ENCODE results near the gene CPNE5. TPM values are rescaled to one million over a fixed set of nuclear protein-coding genes. Genes with fewer than 3 reads are reported as not detected.

CPNE5 gene
- total and polyA plus RNA-seq, 9 of the 15 experiments (the other 6 are each of a cell fraction or from before 2014, with no cell fraction given), result 0.14 to 1.0 (median 0.46) TPM; not detected in 2

- peak; percentile 82 for TF ChIP-seq ARID1B (IDR thresholded peaks at IDR 0.05)
- no peak for TF ChIP-seq GATAD2A (IDR thresholded peaks at IDR 0.05)
- TF ChIP-seq STAT5B (CRISPR knock-in tag; IDR thresholded peaks at IDR 0.05), result no peak
- no peak; the same call in 1 of the 2 replicates for TF ChIP-seq DEAF1 (CRISPR knock-in tag; IDR thresholded peaks at IDR 0.05)
- TF ChIP-seq ZNF668 (CRISPR knock-in tag; IDR thresholded peaks at IDR 0.05), result no peak
- no peak for TF ChIP-seq KAT2B (IDR thresholded peaks at IDR 0.05; ENCODE audit: low read depth, low read length)
- no peak for TF ChIP-seq ZNF695 (CRISPR knock-in tag; IDR thresholded peaks at IDR 0.05)
- peak; percentile 100 for TF ChIP-seq TFAP4 (CRISPR knock-in tag; IDR thresholded peaks at IDR 0.05; ENCODE audit: borderline replicate concordance)
- TF ChIP-seq ZNF75A (CRISPR knock-in tag; IDR thresholded peaks at IDR 0.05), result no peak
- TF ChIP-seq ZNF12 (CRISPR knock-in tag; IDR thresholded peaks at IDR 0.05), result 0 out of 2 replicates have a peak, but pooled peaks have one; percentile 44
- TF ChIP-seq ZNF717 (CRISPR knock-in tag; IDR thresholded peaks at IDR 0.05), result no peak
- no peak; the same call in 1 of the 2 replicates for TF ChIP-seq NCOR1 (IDR thresholded peaks at IDR 0.05)
- no peak for TF ChIP-seq BMI1 (IDR thresholded peaks at IDR 0.05; ENCODE audit: low read length)
- no peak for TF ChIP-seq RERE (CRISPR knock-in tag; IDR thresholded peaks at IDR 0.05; ENCODE audit: borderline replicate concordance)
- 0 out of 4 replicates have a peak, but pooled peaks have one; percentile 40 to 66 for TF ChIP-seq TEAD1 (CRISPR knock-in tag; IDR thresholded peaks at IDR 0.05)
- TF ChIP-seq RAD51 (IDR thresholded peaks at IDR 0.05; ENCODE audit: borderline replicate concordance, low read depth), result peak; percentile 69
- peak; percentile 57; the same call in 1 of the 2 replicates for TF ChIP-seq SMAD4 (CRISPR knock-in tag; conservative IDR thresholded peaks at IDR 0.05)
- peak; percentile 71; the same call in 1 of the 2 replicates for TF ChIP-seq JUN (IDR thresholded peaks at IDR 0.05; ENCODE audit: borderline replicate concordance, low read depth, low read length)
- TF ChIP-seq JUN (CRISPR knock-in tag; IDR thresholded peaks at IDR 0.05; ENCODE audit: borderline replicate concordance), result no peak
- peak; percentile 99 for TF ChIP-seq EGR1 (conservative IDR thresholded peaks at IDR 0.05)
- no peak for TF ChIP-seq NR1H2 (CRISPR knock-in tag; IDR thresholded peaks at IDR 0.05)
These were observed 9.6 kb upstream of the CPNE5 start (continued) for GRCh38 chr6:36848658-36849441.
